Astrocyte (in vitro differentiated cells and primary cell): ENCODE measurements around the gene SLC38A8.

Experiments
- CTCF ChIP-seq: IDR thresholded peaks from 2 replicates; pipeline ENCODE4 v1.5.1; 2011; ENCODE audit warnings: low read depth, mild to moderate bottlenecking, inconsistent platforms, low read length, moderate library complexity; ENCODE audit not compliant: insufficient read depth
- EZH2 ChIP-seq: IDR thresholded peaks from 2 replicates; pipeline ENCODE4 v1.6.1; 2012; ENCODE audit warnings: mild to moderate bottlenecking, low read length, inconsistent platforms; ENCODE audit not compliant: insufficient read depth

GRCh38 chr16:83965444-83966152, 77.0 kb downstream of the SLC38A8 start:
- no peak for TF ChIP-seq EZH2
- TF ChIP-seq CTCF = no peak
